Natural killer cell (primary cell): ENCODE results near the gene TMEM91. TPM values are rescaled to one million over a fixed set of nuclear protein-coding genes. Genes with fewer than 3 reads are reported as not detected.
A peak's percentile ranks its signal among the peaks of the same experiment; 100 is the strongest.

Experiments used
- ATAC-seq, 3 donors: fragments of 150-1000 bp in 2 of 3; fragments of 200-7000 bp in 1 of 3; cut with Tn5 transposase; 1 replicate in 1 of 3; 2 replicates in 2 of 3; pipeline ENCODE4 v1.10.0; 2021; ENCODE audit warnings: mild to moderate bottlenecking in 2 of 3, moderate library complexity in 2 of 3
- DNase-seq, 2 donors: peaks; one replicate each; pipeline versions ENCODE4 v3.0.0 to v3.0.0-alpha.2; 2013 to 2021; ENCODE audit warnings: mixed read lengths in 1 of 2
- H3K27ac ChIP-seq: one replicate; pipeline ENCODE4 v1.5.1; 2013; ENCODE audit warnings: mild to moderate bottlenecking, low read length
- H3K27me3 ChIP-seq: one replicate; pipeline ENCODE4 v1.6.1; 2013; ENCODE audit warnings: low read length; ENCODE audit not compliant: control insufficient read depth, insufficient read depth
- H3K36me3 ChIP-seq: one replicate; pipeline ENCODE4 v1.6.1; 2013; ENCODE audit warnings: low read length; ENCODE audit not compliant: control insufficient read depth, insufficient read depth
- H3K4me1 ChIP-seq: one replicate; pipeline ENCODE4 v1.6.1; 2013; ENCODE audit warnings: low read length; ENCODE audit not compliant: control insufficient read depth, insufficient read depth
- H3K4me3 ChIP-seq: one replicate; pipeline ENCODE4 v1.5.1; 2013; ENCODE audit warnings: low read length
- H3K9me3 ChIP-seq: one replicate; pipeline ENCODE4 v1.6.1; 2013; ENCODE audit warnings: low read length; ENCODE audit not compliant: control insufficient read depth, insufficient read depth
- H3K27ac Mint-ChIP-seq, 2 donors: one replicate each; pipeline ENCODE4 v1.8.0; 2022; ENCODE audit warnings: mild to moderate bottlenecking in 2 of 2, mixed read lengths in 2 of 2, moderate library complexity in 1 of 2
- H3K27me3 Mint-ChIP-seq, 2 donors: one replicate each; pipeline ENCODE4 v1.8.0; 2022; ENCODE audit warnings: low read depth in 2 of 2, mixed read lengths in 2 of 2
- H3K36me3 Mint-ChIP-seq: one replicate; pipeline ENCODE4 v1.8.0; 2022; ENCODE audit warnings: mixed read lengths
- H3K4me1 Mint-ChIP-seq, 2 donors: one replicate each; pipeline ENCODE4 v1.8.0; 2022; ENCODE audit warnings: mixed read lengths in 2 of 2
- H3K4me3 Mint-ChIP-seq: one replicate; pipeline ENCODE4 v1.8.0; 2022; ENCODE audit warnings: mild to moderate bottlenecking, moderate library complexity, mixed read lengths
- H3K9me3 Mint-ChIP-seq, 2 donors: one replicate each; pipeline ENCODE4 v1.8.0; 2022; ENCODE audit warnings: mixed read lengths in 2 of 2
- WGBS: methylation state at CpG from one replicate; pipeline ENCODE4 v1.1.7; 2013; ENCODE audit warnings: missing lambda C conversion rate; ENCODE audit not compliant: insufficient coverage; 5-methylcytosine and 5-hydroxymethylcytosine counted together
- intact Hi-C: fragments of 100-400 bp; cut with micrococcal nuclease; formaldehyde crosslinking; loops from one replicate; pipeline ENCODE4 v1.14.2; 2022
- total RNA-seq, 4 donors: library from RNA; stranded (reverse); fragments of 120-200 nt in 1 of 4; gene quantifications; one replicate each; pipeline versions ENCODE4 v1.2.3 to v1.2.4, GENCODE V29; 2013 to 2022
- TF ChIP-seq, protein P1 (sequence below): fragments of 200-600 bp; IDR thresholded peaks from one replicate; pipeline ENCODE4 v1.8.0; 2022; ENCODE audit warnings: antibody characterized with exemption

Gene TMEM91
- total RNA-seq, 3 donors from 2014 or later (not counting 1 experiment from before 2014, with no cell fraction given), result 13.6 to 22.8 (median 20.8) TPM

DNA sequence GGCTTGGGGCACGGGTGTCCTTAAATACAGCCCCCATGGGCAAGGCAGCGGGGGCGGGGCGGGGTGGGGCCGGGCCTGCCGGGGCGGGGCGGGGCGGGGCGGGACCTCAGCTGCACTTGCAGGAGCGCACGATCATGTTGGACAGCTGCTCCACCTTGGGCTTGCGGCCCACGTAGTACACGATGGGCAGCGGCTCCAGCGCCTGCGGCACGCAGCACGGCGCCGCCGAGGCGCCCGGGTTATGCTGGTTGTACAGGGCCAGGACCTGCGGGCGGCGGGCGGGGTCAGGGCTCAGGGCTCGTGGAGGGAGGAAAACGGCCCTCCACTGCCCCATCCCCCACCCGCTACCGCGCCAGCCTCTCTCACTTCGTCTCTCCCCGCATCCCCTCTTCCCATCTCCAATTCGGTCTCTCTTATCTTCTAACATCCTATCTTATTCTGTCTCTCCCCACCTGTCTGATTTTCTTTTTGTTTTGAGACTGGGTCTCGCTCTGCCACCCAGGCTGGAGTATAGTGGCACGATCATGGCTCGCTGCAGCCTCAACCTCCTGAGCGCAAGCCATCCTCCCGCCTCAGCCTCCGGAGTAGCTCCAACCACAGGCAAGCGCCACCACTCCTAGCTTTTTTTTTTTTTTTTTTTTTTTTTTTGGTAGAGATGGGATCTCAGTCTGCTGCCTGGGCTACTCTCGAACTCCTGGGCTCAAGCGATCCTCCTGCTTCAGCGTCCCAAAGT, 45.2 kb upstream of the TMEM91 start:
- H3K9me3 ChIP-seq, result no peaks in the 10 kb centered on the region
- H3K4me3 ChIP-seq, result no peak overlapping the region
- H3K27me3 Mint-ChIP-seq, result no peaks in the 10 kb centered on the region
- WGBS, result 94% methylated on average over 46 of the region's 47 CpGs
- no peak for ATAC-seq
- peak in 1 of 2 donors; percentile 40 for DNase-seq
- TF ChIP-seq, protein P1, sequence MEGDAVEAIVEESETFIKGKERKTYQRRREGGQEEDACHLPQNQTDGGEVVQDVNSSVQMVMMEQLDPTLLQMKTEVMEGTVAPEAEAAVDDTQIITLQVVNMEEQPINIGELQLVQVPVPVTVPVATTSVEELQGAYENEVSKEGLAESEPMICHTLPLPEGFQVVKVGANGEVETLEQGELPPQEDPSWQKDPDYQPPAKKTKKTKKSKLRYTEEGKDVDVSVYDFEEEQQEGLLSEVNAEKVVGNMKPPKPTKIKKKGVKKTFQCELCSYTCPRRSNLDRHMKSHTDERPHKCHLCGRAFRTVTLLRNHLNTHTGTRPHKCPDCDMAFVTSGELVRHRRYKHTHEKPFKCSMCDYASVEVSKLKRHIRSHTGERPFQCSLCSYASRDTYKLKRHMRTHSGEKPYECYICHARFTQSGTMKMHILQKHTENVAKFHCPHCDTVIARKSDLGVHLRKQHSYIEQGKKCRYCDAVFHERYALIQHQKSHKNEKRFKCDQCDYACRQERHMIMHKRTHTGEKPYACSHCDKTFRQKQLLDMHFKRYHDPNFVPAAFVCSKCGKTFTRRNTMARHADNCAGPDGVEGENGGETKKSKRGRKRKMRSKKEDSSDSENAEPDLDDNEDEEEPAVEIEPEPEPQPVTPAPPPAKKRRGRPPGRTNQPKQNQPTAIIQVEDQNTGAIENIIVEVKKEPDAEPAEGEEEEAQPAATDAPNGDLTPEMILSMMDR, result no peak
- H3K27ac ChIP-seq, result peak overlapping the region; percentile 23
- peaks cover 92% of the 10 kb centered on the region for H3K4me1 ChIP-seq
- no peaks in the 10 kb centered on the region for H3K36me3 Mint-ChIP-seq
- H3K27me3 ChIP-seq, result no peaks in the 10 kb centered on the region
- peaks cover 64% of the 10 kb centered on the region for H3K36me3 ChIP-seq
- intact Hi-C loops, result no loop called here
- peak overlapping the region; percentile 67 for H3K4me3 Mint-ChIP-seq
- H3K9me3 Mint-ChIP-seq, result no peaks in the 10 kb centered on the region
- H3K4me1 Mint-ChIP-seq, result peaks cover 66% of the 10 kb centered on the region in 2 donors
- peak overlapping the region; percentile 80 to 94 for H3K27ac Mint-ChIP-seq

DNA sequence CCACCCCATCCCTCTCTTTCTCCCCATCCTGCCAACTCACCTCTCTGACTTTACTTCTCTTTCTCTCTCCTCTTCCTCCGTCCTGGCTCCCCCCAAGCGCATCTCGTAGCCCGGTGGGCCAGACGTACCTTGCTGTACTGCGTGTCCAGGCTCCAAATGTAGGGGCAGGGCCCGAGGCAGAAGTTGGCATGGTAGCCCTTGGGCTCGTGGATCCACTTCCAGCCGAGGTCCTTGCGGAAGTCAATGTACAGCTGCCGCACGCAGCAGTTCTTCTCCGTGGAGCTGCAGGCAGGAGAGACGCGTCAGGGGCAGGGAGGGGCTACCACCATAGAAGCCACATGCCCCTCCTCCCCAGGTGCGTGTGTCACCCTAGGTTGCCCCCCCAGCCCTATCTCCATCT, 44.3 kb upstream of the TMEM91 start:
- H3K27ac ChIP-seq, result no peak overlapping the region
- H3K27me3 Mint-ChIP-seq, result no peaks in the 10 kb centered on the region
- TF ChIP-seq, protein P1, result no peak
- H3K9me3 Mint-ChIP-seq, result no peaks in the 10 kb centered on the region
- H3K27me3 ChIP-seq, result no peaks in the 10 kb centered on the region
- H3K4me3 Mint-ChIP-seq, result peak overlapping the region; percentile 32
- ATAC-seq (no peak), DNase-seq (no peak)
- H3K4me1 Mint-ChIP-seq, result peaks cover 57 to 58% of the 10 kb centered on the region in 2 donors
- H3K9me3 ChIP-seq, result no peaks in the 10 kb centered on the region
- no peaks in the 10 kb centered on the region for H3K36me3 Mint-ChIP-seq
- intact Hi-C loops, result no loop called here
- 93% methylated on average over 16 of the region's 16 CpGs for WGBS
- H3K27ac Mint-ChIP-seq, result peak overlapping the region; percentile 80 to 94
- peaks cover 72% of the 10 kb centered on the region for H3K36me3 ChIP-seq
- H3K4me1 ChIP-seq, result peaks cover 88% of the 10 kb centered on the region
- no peak overlapping the region for H3K4me3 ChIP-seq

DNA sequence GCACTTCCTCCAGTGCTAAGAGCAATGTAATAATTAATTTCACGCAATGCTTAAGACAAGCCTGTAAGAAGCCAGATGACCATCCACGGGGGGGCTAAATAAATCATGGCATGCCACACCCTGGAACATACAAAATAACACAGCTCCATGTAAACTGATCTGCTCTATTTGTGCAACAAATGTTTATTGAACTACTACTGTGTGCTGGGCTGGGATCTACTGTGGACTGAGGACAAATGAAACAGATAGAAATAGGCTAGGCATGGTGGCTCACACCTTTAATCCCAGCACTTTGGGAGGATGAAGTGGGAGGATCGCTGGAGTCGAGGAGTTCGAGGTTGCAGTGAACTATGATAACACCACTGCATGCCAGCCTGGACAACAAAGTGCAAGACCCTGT, 43.9 kb upstream of the TMEM91 start:
- intact Hi-C loops, result no loop called here

More for the DNA sequence above, 43.9 kb upstream of the TMEM91 start:
- Mint-ChIP-seq H3K27ac (peak overlapping the region; percentile 80 to 94), H3K4me1 (peaks cover 54 to 56% of the 10 kb centered on the region in 2 donors), H3K9me3 (no peaks in the 10 kb centered on the region), H3K36me3 (peaks cover 2% of the 10 kb centered on the region), H3K4me3 (peak overlapping the region; percentile 32), H3K27me3 (no peaks in the 10 kb centered on the region)
- 83% methylated on average over 5 of the region's 5 CpGs for WGBS
- Histone ChIP-seq H3K27me3 (no peaks in the 10 kb centered on the region), H3K4me3 (no peak overlapping the region), H3K27ac (no peak overlapping the region), H3K36me3 (peaks cover 77% of the 10 kb centered on the region), H3K4me1 (peaks cover 84% of the 10 kb centered on the region), H3K9me3 (no peaks in the 10 kb centered on the region)
- TF ChIP-seq, protein P1, result no peak
- no peak for ATAC-seq
- no peak for DNase-seq
